OCI-LY1 (cell line): ENCODE measurements around the gene CHAF1A.

Experiments used
- H2AFZ ChIP-seq: fragments of 200-600 bp; sonication (generic), shearing (Covaris generic); 2 replicates; pipeline ENCODE4 v1.6.0; 2014; ENCODE audit warnings: antibody characterized with exemption, mild to moderate bottlenecking, low read length
- H3F3A ChIP-seq: fragments of 200-600 bp; sonication (generic), shearing (Covaris generic); 2 replicates; pipeline ENCODE4 v1.6.0; 2014; ENCODE audit warnings: mild to moderate bottlenecking, antibody characterized with exemption, low read length, moderate library complexity; ENCODE audit not compliant: insufficient read depth
- H3K27ac ChIP-seq: fragments of 200-600 bp; sonication (generic); 2 replicates; pipeline ENCODE4 v1.5.1; 2014; ENCODE audit warnings: low read length, mixed run types, mild to moderate bottlenecking, low read depth; ENCODE audit not compliant: poor library complexity, severe bottlenecking
- H3K27me3 ChIP-seq: fragments of 200-600 bp; sonication (generic); 2 replicates; pipeline ENCODE4 v1.6.0; 2014; ENCODE audit warnings: antibody characterized with exemption, mild to moderate bottlenecking, low read length, moderate library complexity; ENCODE audit not compliant: insufficient read depth
- H3K36me3 ChIP-seq: fragments of 200-600 bp; sonication (generic); 2 replicates; pipeline ENCODE4 v1.6.1; 2014; ENCODE audit warnings: mild to moderate bottlenecking, antibody characterized with exemption, low read length, moderate library complexity, mixed read lengths; ENCODE audit not compliant: insufficient read depth
- H3K4me1 ChIP-seq: fragments of 200-600 bp; sonication (generic); 2 replicates; pipeline ENCODE4 v1.5.1; 2014; ENCODE audit warnings: mild to moderate bottlenecking, low read length, moderate library complexity; ENCODE audit not compliant: insufficient read depth, severe bottlenecking
- H3K4me2 ChIP-seq: fragments of 200-600 bp; sonication (generic), shearing (Covaris generic); 2 replicates; pipeline ENCODE4 v1.6.1; 2014; ENCODE audit warnings: low read length
- H3K4me3 ChIP-seq: fragments of 200-600 bp; sonication (generic); 2 replicates; pipeline ENCODE4 v1.5.1; 2014; ENCODE audit warnings: low read length, low read depth, mild to moderate bottlenecking, mixed read lengths; ENCODE audit not compliant: poor library complexity, severe bottlenecking
- H3K79me2 ChIP-seq: fragments of 200-600 bp; shearing (Covaris generic); 2 replicates; pipeline ENCODE4 v1.6.1; 2016; ENCODE audit warnings: mixed run types, low read length, mixed read lengths; ENCODE audit not compliant: insufficient read depth
- H3K9ac ChIP-seq: fragments of 200-600 bp; sonication (generic), shearing (Covaris generic); 2 replicates; pipeline ENCODE4 v1.6.1; 2014; ENCODE audit warnings: mild to moderate bottlenecking, low read length, mixed read lengths
- H3K9me2 ChIP-seq: fragments of 200-600 bp; sonication (generic), shearing (Covaris generic); 2 replicates; pipeline ENCODE4 v1.6.1; 2014; ENCODE audit warnings: low read depth, mild to moderate bottlenecking, low read length, mixed read lengths
- H3K9me3 ChIP-seq: fragments of 200-600 bp; shearing (Covaris generic); 2 replicates; pipeline ENCODE4 v1.6.1; 2014; ENCODE audit warnings: low read length, mixed read lengths
- H4K20me1 ChIP-seq: fragments of 200-600 bp; sonication (generic), shearing (Covaris generic); 2 replicates; pipeline ENCODE4 v1.6.0; 2016; ENCODE audit warnings: mild to moderate bottlenecking, low read length; ENCODE audit not compliant: insufficient read depth
- EZH2 ChIP-seq: fragments of 200-600 bp; sonication (generic), shearing (Covaris generic); IDR thresholded peaks from 2 replicates; pipeline ENCODE4 v1.8.0; 2017; ENCODE audit warnings: borderline replicate concordance, mixed run types, mild to moderate bottlenecking, antibody characterized with exemption, low read length, moderate library complexity, mixed read lengths
- TF ChIP-seq, protein P1 (sequence below): fragments of 200-600 bp; sonication (generic), shearing (Covaris generic); IDR thresholded peaks from 2 replicates; pipeline ENCODE4 v1.5.1; 2017; ENCODE audit warnings: mild to moderate bottlenecking, antibody characterized with exemption, low read length, moderate library complexity, mixed read lengths

CHAF1A gene

DNA sequence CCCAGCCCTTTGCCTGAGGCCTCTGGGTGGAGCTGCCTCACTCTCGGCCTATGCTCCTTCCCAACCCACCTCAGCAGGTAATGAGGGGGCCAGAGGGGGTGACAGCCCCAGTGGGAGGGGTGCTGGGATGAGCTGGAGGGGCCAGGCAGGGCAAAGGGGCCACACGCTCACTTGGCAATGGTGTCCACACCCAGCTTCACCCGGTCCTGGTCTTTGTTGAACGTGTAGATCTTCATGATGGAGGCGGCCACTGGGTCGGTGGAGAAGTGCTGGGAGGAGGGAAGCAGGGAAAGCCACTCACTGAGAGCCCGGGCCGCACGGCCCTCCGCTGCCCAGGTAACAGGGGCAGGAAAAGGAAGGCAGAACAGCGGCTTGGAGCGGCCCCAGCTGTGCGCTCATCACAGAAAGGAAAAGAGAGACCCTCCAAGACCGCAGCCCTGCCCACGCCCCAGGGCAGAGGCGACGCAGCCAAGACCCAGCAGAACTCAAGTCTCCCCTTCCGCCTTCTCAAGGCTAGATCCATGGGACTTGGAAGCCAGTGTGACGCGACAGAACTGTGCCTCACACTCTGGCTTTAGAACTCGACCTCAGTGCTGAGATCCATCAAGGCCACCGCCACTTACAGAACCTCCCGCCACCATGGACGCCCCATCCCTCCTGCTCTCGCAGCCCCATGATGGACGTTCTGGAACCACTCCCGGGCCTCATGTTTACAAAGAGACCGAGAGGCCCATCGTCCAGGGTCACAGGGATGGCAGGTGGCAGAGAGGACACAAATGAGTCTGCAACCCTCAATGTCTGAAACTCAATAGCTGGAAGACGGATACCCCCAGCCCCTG is 45.9 kb downstream of the CHAF1A start:
- Histone ChIP-seq H3K9ac (no peak overlapping the region), H4K20me1 (no peaks in the 10 kb centered on the region), H3K79me2 (no peaks in the 10 kb centered on the region), H2AFZ (no peak overlapping the region), H3K4me3 (no peak overlapping the region), H3K9me2 (no peaks in the 10 kb centered on the region), H3K36me3 (peaks cover 72% of the 10 kb centered on the region), H3K27ac (no peak overlapping the region), H3K4me2 (no peak overlapping the region), H3K27me3 (no peaks in the 10 kb centered on the region), H3F3A (no peaks in the 10 kb centered on the region), H3K9me3 (no peaks in the 10 kb centered on the region), H3K4me1 (no peaks in the 10 kb centered on the region)
- TF ChIP-seq EZH2 = no peak
- TF ChIP-seq, protein P1, sequence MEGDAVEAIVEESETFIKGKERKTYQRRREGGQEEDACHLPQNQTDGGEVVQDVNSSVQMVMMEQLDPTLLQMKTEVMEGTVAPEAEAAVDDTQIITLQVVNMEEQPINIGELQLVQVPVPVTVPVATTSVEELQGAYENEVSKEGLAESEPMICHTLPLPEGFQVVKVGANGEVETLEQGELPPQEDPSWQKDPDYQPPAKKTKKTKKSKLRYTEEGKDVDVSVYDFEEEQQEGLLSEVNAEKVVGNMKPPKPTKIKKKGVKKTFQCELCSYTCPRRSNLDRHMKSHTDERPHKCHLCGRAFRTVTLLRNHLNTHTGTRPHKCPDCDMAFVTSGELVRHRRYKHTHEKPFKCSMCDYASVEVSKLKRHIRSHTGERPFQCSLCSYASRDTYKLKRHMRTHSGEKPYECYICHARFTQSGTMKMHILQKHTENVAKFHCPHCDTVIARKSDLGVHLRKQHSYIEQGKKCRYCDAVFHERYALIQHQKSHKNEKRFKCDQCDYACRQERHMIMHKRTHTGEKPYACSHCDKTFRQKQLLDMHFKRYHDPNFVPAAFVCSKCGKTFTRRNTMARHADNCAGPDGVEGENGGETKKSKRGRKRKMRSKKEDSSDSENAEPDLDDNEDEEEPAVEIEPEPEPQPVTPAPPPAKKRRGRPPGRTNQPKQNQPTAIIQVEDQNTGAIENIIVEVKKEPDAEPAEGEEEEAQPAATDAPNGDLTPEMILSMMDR = no peak

DNA sequence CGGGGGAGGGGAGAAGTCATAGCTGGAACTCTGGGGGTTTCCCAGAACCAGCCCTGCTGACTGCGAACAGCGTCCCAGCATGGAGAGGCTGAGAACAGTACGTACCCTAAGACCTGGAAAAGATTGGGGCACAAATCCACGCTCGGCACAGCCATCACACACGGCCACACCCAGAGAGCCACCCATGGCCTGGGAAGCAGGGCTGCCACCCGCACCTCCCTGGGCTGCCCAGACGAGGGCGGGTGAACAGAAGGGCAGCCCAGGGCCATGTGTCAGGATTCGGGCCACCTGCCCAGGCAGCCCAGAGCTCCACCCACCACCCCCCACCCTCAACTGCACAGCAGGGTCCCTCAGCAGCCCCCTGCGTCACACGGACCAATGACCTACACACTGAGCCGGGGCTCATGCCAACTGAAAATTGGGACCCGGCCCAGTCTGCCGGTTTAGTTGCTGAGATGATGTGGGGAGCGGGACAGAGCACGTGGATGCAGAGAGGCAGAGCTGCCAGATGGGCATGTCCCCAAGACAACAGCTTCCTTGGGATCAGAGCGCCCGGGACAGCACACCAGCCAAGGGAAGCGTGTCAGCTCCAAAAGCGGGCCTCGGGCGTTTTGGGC is 46.7 kb downstream of the CHAF1A start:
- Histone ChIP-seq H3K27ac (no peak overlapping the region), H3F3A (no peaks in the 10 kb centered on the region), H3K79me2 (no peaks in the 10 kb centered on the region), H3K36me3 (peaks cover 71% of the 10 kb centered on the region), H3K4me3 (no peak overlapping the region), H3K27me3 (no peaks in the 10 kb centered on the region), H3K9ac (no peak overlapping the region), H3K4me2 (no peak overlapping the region), H2AFZ (no peak overlapping the region), H3K9me3 (no peaks in the 10 kb centered on the region), H3K4me1 (no peaks in the 10 kb centered on the region), H3K9me2 (no peaks in the 10 kb centered on the region), H4K20me1 (no peaks in the 10 kb centered on the region)
- TF ChIP-seq EZH2 = no peak
- TF ChIP-seq, protein P1 = no peak

DNA sequence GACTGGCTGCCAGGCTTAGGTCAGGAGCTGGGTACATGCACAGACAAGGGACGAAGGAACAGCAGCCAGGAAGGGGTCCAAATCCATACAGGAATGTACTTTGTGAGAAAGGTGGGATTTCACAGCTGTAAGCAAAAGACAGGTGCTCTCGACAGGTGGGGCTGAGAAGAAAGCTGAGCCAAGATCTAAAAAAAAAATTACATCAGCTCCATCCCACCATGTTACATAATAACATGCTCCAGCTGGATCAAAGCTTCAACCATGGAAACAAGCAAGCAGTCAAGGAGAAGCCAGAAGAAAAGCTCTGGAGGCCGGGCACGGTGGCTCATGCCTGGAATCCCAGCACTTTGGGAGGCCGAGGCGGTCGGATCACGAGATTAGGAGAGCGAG is 47.2 kb downstream of the CHAF1A start:
- H3K27me3 ChIP-seq = no peaks in the 10 kb centered on the region
- H3K79me2 ChIP-seq = no peaks in the 10 kb centered on the region
- no peaks in the 10 kb centered on the region for H3K9me3 ChIP-seq
- no peak overlapping the region for H3K4me2 ChIP-seq
- no peak overlapping the region for H3K4me3 ChIP-seq
- H3F3A ChIP-seq = no peaks in the 10 kb centered on the region
- H3K27ac ChIP-seq = no peak overlapping the region
- TF ChIP-seq, protein P1 = no peak
- TF ChIP-seq EZH2 = no peak
- no peak overlapping the region for H2AFZ ChIP-seq
- H3K4me1 ChIP-seq = no peaks in the 10 kb centered on the region
- no peaks in the 10 kb centered on the region for H3K9me2 ChIP-seq
- no peak overlapping the region for H3K9ac ChIP-seq
- H3K36me3 ChIP-seq = peaks cover 69% of the 10 kb centered on the region
- H4K20me1 ChIP-seq = no peaks in the 10 kb centered on the region
